ENCODE results near the gene OR10K1. TPM values are rescaled to one million over a fixed set of nuclear protein-coding genes. Genes with fewer than 3 reads are reported as not detected.
"Not testable (repeated sequence)": the region's sequence is repeated elsewhere in the genome, so short reads cannot be mapped to it uniquely, and the experiment has no call there.

Gene OR10K1
- polyA plus RNA-seq, 2 of the 4 experiments (the other 2 are of a cell fraction), result not detected

- H3K4me3 ChIP-seq, result no peak within 1 kb of the TSS
- WGBS (ENCODE audit: missing lambda C conversion rate), result 0% methylated on average over 1 of the region's 1 CpG
- TF ChIP-seq CBX8 (IDR thresholded peaks at IDR 0.05) (no peak), CHD4 (IDR thresholded peaks at IDR 0.05; ENCODE audit: borderline replicate concordance) (no peak), FOXS1 (CRISPR knock-in tag; IDR thresholded peaks at IDR 0.05) (no peak), NPAS2 (CRISPR knock-in tag; IDR thresholded peaks at IDR 0.05; ENCODE audit: borderline replicate concordance) (no peak), JUN (IDR thresholded peaks at IDR 0.05) (no peak), HOXB5 (CRISPR knock-in tag; IDR thresholded peaks at IDR 0.05) (no peak), HDAC2 (IDR thresholded peaks at IDR 0.05) (no peak), RNF2 (IDR thresholded peaks at IDR 0.05; ENCODE audit: borderline replicate concordance, low read depth) (no peak), RARB (CRISPR knock-in tag; IDR thresholded peaks at IDR 0.05) (no peak)
- ATAC-seq, result no peak
- no peak within 1 kb of the TSS for H3K27ac ChIP-seq
- no peak for FAIRE-seq
- H3K4me1 ChIP-seq, result no peaks in the 10 kb centered on the region
- H3K4me2 ChIP-seq, result no peak within 1 kb of the TSS
- ChIA-PET POLR2A (no interaction called here), CTCF (no interaction called here)
- no peaks in the 10 kb centered on the region for H3K9me3 ChIP-seq
- no peak for DNase-seq (ENCODE audit: low read depth in 1 of 2, low spot score in 1 of 2)
Measured at GRCh38 chr1:158426137-158426536, 35.5 kb upstream of the OR10K1 start, which contains the start of gene OR10K2. Gene OR10K2, minus strand, starts transcription at chr1:158426237. Its CDS starts 5,371 bp downstream, at chr1:158420866.

GRCh38 chr1:158430163-158430562 is 31.5 kb upstream of the OR10K1 start:
- CTCF ChIA-PET; H3K27ac ChIP-seq; H3K4me2 ChIP-seq; FAIRE-seq; H3K4me1 ChIP-seq; H3K9me3 ChIP-seq; ATAC-seq; H3K4me3 ChIP-seq; POLR2A ChIA-PET; DNase-seq (ENCODE audit: low read depth in 1 of 2, low spot score in 1 of 2): not testable (repeated sequence)
- WGBS (ENCODE audit: missing lambda C conversion rate), result 1% methylated on average over 3 of the region's 3 CpGs

- POLR2A ChIA-PET, result no interaction called here
- no peaks in the 10 kb centered on the region for H3K9me3 ChIP-seq
- TF ChIP-seq TFCP2L1 (CRISPR knock-in tag; IDR thresholded peaks at IDR 0.05), result no peak
- no peak for TF ChIP-seq EHMT2 (IDR thresholded peaks at IDR 0.05; ENCODE audit: low read depth)
- TF ChIP-seq RAD21 (conservative IDR thresholded peaks at IDR 0.05 in 1 of 2, IDR thresholded peaks at IDR 0.05 in 1 of 2), result no peak
- TF ChIP-seq RCOR1 (IDR thresholded peaks at IDR 0.05; ENCODE audit: low read depth, low read length), result no peak
- TF ChIP-seq HDAC2 (IDR thresholded peaks at IDR 0.05), result no peak
- TF ChIP-seq ZC3H11A (IDR thresholded peaks at IDR 0.05), result no peak
- no peak for TF ChIP-seq FOSB (CRISPR knock-in tag; IDR thresholded peaks at IDR 0.05)
- TF ChIP-seq NPAS2 (CRISPR knock-in tag; IDR thresholded peaks at IDR 0.05; ENCODE audit: borderline replicate concordance), result no peak
- no peak for TF ChIP-seq CBX8 (IDR thresholded peaks at IDR 0.05)
- no peak for TF ChIP-seq BHLHE40 (IDR thresholded peaks at IDR 0.05; ENCODE audit: low read depth, low read length)
- no peak for TF ChIP-seq NFE2L2 (conservative IDR thresholded peaks at IDR 0.05; ENCODE audit: low read length)
- TF ChIP-seq HOXB13 (CRISPR knock-in tag; IDR thresholded peaks at IDR 0.05; ENCODE audit: low read depth), result no peak
- no peak for TF ChIP-seq JUN (IDR thresholded peaks at IDR 0.05)
- no peak for TF ChIP-seq EP300 (IDR thresholded peaks at IDR 0.05)
- no peak for TF ChIP-seq EHF (CRISPR knock-in tag; IDR thresholded peaks at IDR 0.05)
- TF ChIP-seq CEBPB (IDR thresholded peaks at IDR 0.05), result no peak
- TF ChIP-seq ELK1 (IDR thresholded peaks at IDR 0.05; ENCODE audit: low read depth, low read length), result no peak
- TF ChIP-seq CTCF (IDR thresholded peaks at IDR 0.05), result no peak
- no peak for TF ChIP-seq ZSCAN20 (CRISPR knock-in tag; IDR thresholded peaks at IDR 0.05)
Measured at GRCh38 chr1:158434741-158435140, 26.9 kb upstream of the OR10K1 start.

More at GRCh38 chr1:158434741-158435140, 26.9 kb upstream of the OR10K1 start:
- CTCF ChIA-PET, result no interaction called here
- H3K4me2 ChIP-seq, result no peak overlapping the region
- H3K27ac ChIP-seq, result no peak overlapping the region
- FAIRE-seq (no peak), DNase-seq (ENCODE audit: low read depth in 1 of 2, low spot score in 1 of 2) (no peak), ATAC-seq (no peak)
- H3K4me3 ChIP-seq, result no peak overlapping the region
- WGBS (ENCODE audit: missing lambda C conversion rate), result 3% methylated on average over 3 of the region's 3 CpGs
- H3K4me1 ChIP-seq, result no peaks in the 10 kb centered on the region

All from A549 (cell line).